OCI-LY3 (cell line): ENCODE data around the gene FGR.

ENCODE experiments used
- H2AFZ ChIP-seq: fragments of 200-600, 300-600 bp; shearing (Covaris generic); 2 replicates; pipeline ENCODE4 v1.6.0; 2014; ENCODE audit warnings: antibody characterized with exemption, low read depth, low read length
- H3K27ac ChIP-seq: fragments of 200-600, 300-600 bp; sonication (generic); 2 replicates; pipeline ENCODE4 v1.5.1; 2014; ENCODE audit warnings: mild to moderate bottlenecking, low read length, moderate library complexity, mixed read lengths
- H3K27me3 ChIP-seq: fragments of 200-600, 300-600 bp; sonication (generic); 2 replicates; pipeline ENCODE4 v1.6.1; 2014; ENCODE audit warnings: low read depth, low read length, mixed read lengths
- H3K36me3 ChIP-seq: fragments of 200-600, 300-600 bp; sonication (generic); replicated peaks from 2 replicates; pipeline ENCODE3; 2014; ENCODE audit warnings: low read depth, low read length, mixed read lengths
- H3K4me1 ChIP-seq: fragments of 300-600, 200-600 bp; sonication (generic); 2 replicates; pipeline ENCODE4 v1.6.1; 2014; ENCODE audit warnings: low read length, mixed read lengths
- H3K4me2 ChIP-seq: fragments of 200-600, 300-600 bp; sonication (generic); 2 replicates; pipeline ENCODE4 v1.6.1; 2014; ENCODE audit warnings: low read length, mixed read lengths
- H3K4me3 ChIP-seq: fragments of 300-600, 200-600 bp; sonication (generic); 2 replicates; pipeline ENCODE4 v1.5.1; 2014; ENCODE audit warnings: antibody characterized with exemption, mild to moderate bottlenecking, low read length, moderate library complexity
- H3K79me2 ChIP-seq: fragments of 300-600, 200-600 bp; shearing (Covaris generic); 2 replicates; pipeline ENCODE4 v1.6.1; 2014; ENCODE audit warnings: mild to moderate bottlenecking, low read length, mixed read lengths
- H3K9ac ChIP-seq: fragments of 300-600, 200-600 bp; shearing (Covaris generic); 2 replicates; pipeline ENCODE4 v1.6.0; 2014; ENCODE audit warnings: mild to moderate bottlenecking, low read length, moderate library complexity
- H3K9me3 ChIP-seq: fragments of 200-600, 300-600 bp; shearing (Covaris generic); 2 replicates; pipeline ENCODE4 v1.6.1; 2014; ENCODE audit warnings: low read length, mixed read lengths; ENCODE audit not compliant: insufficient read depth
- H4K20me1 ChIP-seq: fragments of 200-600, 300-600 bp; sonication (generic); 2 replicates; pipeline ENCODE4 v1.6.1; 2016; ENCODE audit warnings: low read length, mixed read lengths; ENCODE audit not compliant: insufficient read depth
- EZH2phosphoT487 ChIP-seq: fragments of 200-600 bp; shearing (Covaris generic); IDR thresholded peaks from 2 replicates; pipeline ENCODE4 v1.6.1; 2018; ENCODE audit warnings: antibody characterized with exemption, mixed run types, low read depth
- TF ChIP-seq, protein P1 (sequence below): fragments of 200-600, 300-600 bp; sonication (generic); IDR thresholded peaks from 2 replicates; pipeline ENCODE4 v1.5.1; 2014; ENCODE audit warnings: antibody characterized with exemption, low read length, low read depth

FGR gene

DNA sequence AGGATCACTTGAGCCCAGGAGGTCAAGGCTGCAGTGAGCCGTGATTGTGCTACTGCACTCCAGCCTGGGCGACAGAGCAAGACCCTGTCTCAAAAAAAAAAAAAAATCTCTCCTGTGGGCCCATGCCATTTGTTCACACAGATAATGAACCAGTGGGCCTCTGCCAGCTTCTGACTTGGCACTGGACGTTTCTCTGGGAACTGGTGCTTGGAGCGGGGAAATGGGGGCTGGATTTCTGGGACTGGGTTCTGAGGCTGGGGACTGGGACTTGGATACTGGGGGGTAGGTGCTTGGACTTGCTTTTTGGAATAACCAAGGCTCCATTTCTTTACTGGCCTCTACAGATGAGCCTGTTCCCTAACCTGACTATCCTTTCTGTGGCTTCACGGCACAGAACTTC, 27.3 kb upstream of the FGR start:
- no peaks in the 10 kb centered on the region for H3K9me3 ChIP-seq
- H3K27me3 ChIP-seq: no peaks in the 10 kb centered on the region
- peak overlapping the region; percentile 82 for H3K4me2 ChIP-seq
- H3K4me3 ChIP-seq: no peak overlapping the region
- H3K79me2 ChIP-seq: no peaks in the 10 kb centered on the region
- TF ChIP-seq EZH2phosphoT487: no peak
- TF ChIP-seq, protein P1, sequence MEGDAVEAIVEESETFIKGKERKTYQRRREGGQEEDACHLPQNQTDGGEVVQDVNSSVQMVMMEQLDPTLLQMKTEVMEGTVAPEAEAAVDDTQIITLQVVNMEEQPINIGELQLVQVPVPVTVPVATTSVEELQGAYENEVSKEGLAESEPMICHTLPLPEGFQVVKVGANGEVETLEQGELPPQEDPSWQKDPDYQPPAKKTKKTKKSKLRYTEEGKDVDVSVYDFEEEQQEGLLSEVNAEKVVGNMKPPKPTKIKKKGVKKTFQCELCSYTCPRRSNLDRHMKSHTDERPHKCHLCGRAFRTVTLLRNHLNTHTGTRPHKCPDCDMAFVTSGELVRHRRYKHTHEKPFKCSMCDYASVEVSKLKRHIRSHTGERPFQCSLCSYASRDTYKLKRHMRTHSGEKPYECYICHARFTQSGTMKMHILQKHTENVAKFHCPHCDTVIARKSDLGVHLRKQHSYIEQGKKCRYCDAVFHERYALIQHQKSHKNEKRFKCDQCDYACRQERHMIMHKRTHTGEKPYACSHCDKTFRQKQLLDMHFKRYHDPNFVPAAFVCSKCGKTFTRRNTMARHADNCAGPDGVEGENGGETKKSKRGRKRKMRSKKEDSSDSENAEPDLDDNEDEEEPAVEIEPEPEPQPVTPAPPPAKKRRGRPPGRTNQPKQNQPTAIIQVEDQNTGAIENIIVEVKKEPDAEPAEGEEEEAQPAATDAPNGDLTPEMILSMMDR: no peak
- peak overlapping the region; percentile 94; the same call in 1 of the 2 replicates for H2AFZ ChIP-seq
- H4K20me1 ChIP-seq: no peaks in the 10 kb centered on the region
- H3K27ac ChIP-seq: peak overlapping the region; percentile 81
- peaks cover 29% of the 10 kb centered on the region for H3K4me1 ChIP-seq
- peak overlapping the region; percentile 83; the same call in 1 of the 2 replicates for H3K9ac ChIP-seq
- H3K36me3 ChIP-seq: no peaks in the 10 kb centered on the region

DNA sequence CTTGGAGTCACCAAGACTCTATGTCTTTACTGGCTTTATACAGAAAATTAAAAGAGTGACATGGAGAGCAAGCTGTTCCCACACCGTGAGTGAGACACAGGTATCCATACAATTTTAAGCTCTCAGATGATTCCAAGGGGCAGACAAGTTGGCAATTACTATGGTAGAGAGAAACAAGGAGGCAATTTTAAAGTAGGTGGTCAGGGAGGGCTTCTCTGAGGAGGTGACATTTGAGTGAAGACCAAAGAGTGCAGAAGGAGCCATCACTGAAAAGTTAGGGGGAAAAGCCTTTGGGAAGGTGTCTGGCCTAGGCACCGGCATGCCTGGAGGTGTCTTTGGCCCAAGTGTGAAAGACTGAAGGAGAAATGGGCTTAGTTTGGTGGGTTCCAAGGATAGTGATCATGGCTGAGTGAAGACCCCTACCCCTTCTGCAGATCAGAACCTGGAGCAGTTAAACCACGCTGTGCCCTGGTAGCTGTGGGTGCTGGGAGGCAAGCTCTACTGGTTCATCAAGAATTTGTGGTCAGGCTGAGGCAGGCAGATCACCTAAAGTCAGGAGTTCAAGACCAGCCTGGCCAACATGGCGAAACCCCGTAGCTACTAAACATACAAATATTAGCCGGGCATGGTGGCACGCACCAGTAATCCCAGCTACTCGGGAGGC, 26.6 kb upstream of the FGR start:
- Histone ChIP-seq H3K4me1 (peaks cover 29% of the 10 kb centered on the region), H3K36me3 (no peaks in the 10 kb centered on the region), H3K4me2 (no peak overlapping the region), H3K9ac (no peak overlapping the region), H3K79me2 (no peaks in the 10 kb centered on the region), H3K9me3 (no peaks in the 10 kb centered on the region), H3K4me3 (no peak overlapping the region), H2AFZ (no peak overlapping the region), H3K27me3 (no peaks in the 10 kb centered on the region), H4K20me1 (no peaks in the 10 kb centered on the region), H3K27ac (no peak overlapping the region)
- TF ChIP-seq, protein P1: no peak
- TF ChIP-seq EZH2phosphoT487: no peak

DNA sequence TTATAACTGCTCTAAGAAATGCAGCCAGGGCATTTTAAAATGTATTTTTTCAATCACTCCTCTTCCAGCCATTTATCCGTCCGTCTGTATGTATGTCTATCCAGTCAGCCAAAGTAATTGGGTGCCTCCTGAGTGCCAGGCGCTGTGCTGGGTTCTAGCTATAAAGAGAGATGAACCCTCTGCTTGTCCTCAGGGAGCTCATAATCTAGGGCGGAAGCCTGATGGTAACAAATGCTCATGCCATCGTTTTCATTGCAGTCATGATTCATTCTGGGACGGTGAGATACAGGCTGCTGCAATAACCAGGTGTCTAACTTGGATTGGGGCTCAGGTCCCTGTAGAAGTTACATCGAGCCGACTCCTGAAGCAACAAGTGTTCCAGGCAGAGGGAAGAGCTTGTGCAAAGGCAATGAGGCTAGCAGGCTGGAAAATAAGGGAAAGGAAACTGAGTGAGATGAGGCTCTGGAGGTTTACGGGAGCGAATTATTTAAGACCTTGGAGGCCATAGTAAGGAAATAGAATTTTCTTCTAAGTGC, 25.4 kb upstream of the FGR start:
- Histone ChIP-seq H3K4me2 (peak overlapping the region; percentile 82), H3K27me3 (no peaks in the 10 kb centered on the region), H2AFZ (peak overlapping the region; percentile 76), H3K4me3 (peak overlapping the region; percentile 87), H3K9ac (peak overlapping the region; percentile 59), H3K79me2 (no peaks in the 10 kb centered on the region), H3K36me3 (no peaks in the 10 kb centered on the region), H4K20me1 (no peaks in the 10 kb centered on the region), H3K27ac (peak overlapping the region; percentile 9; the same call in 1 of the 2 replicates), H3K9me3 (no peaks in the 10 kb centered on the region), H3K4me1 (peaks cover 32% of the 10 kb centered on the region)
- TF ChIP-seq, protein P1: no peak
- no peak for TF ChIP-seq EZH2phosphoT487

DNA sequence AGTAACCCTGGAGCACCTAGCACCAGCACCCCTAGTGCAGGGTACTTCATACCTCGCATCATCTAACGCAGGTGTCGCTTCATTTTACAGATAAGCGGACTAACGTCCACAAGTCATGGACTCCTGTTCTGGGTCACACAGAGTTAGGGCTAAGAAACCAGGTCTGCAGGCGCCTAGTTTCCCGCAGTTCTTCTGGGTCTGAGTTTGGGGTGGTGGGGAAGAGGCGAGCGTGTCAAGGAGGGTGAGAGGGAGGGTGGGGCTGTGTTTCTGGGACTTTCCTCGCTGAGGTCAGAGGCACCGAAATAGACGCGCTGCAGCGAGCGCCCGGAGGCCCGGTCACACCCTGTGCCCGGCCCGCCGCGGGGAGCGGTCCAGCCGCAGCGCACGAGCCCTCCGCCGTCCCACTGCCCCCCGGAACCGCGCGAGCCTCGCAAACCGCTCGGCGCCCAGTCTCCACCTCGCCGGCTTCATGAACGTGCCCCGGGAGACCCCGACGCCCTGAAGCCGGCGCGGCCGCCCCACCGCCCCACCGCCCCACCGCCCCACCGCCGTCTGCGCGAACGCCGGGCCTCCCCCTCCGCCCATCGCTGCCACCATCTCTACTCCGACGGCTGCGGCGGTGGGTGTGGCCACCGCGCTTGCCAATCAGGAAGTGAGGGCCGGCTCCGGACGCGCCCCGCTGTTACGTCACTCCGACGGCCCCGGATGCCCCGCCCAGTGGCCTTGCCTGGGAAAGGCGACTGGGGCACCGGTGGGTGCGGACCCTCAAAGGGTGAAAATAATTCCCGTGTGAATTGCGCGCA, 24.7 kb upstream of the FGR start:
- peak overlapping the region; percentile 78 for H3K9ac ChIP-seq
- peak overlapping the region; percentile 76 for H2AFZ ChIP-seq
- H3K27ac ChIP-seq: peak overlapping the region; percentile 86

More for the DNA sequence above, 24.7 kb upstream of the FGR start:
- H3K4me1 ChIP-seq: peaks cover 36% of the 10 kb centered on the region
- no peaks in the 10 kb centered on the region for H4K20me1 ChIP-seq
- peak overlapping the region; percentile 98 for H3K4me2 ChIP-seq
- H3K4me3 ChIP-seq: peak overlapping the region; percentile 87
- no peak for TF ChIP-seq EZH2phosphoT487
- TF ChIP-seq, protein P1: no peak
- no peaks in the 10 kb centered on the region for H3K36me3 ChIP-seq
- H3K27me3 ChIP-seq: no peaks in the 10 kb centered on the region
- H3K9me3 ChIP-seq: no peaks in the 10 kb centered on the region
- H3K79me2 ChIP-seq: no peaks in the 10 kb centered on the region
